Right ventricle myocardium superior (tissue), 1 donor: ENCODE results near the gene SPON2. TPM values are rescaled to one million over a fixed set of nuclear protein-coding genes. Genes with fewer than 3 reads are reported as not detected.

Source experiments
- ATAC-seq: fragments of 200-7000 bp; cut with Tn5 transposase; one replicate; pipeline ENCODE4 v1.9.1; 2020; ENCODE audit warnings: mild to moderate bottlenecking; ENCODE audit not compliant: poor library complexity
- DNase-seq: peaks from one replicate; pipeline ENCODE4 v3.0.0-alpha.2; 2020
- intact Hi-C: fragments of 100-400 bp; cut with DNase I; formaldehyde crosslinking; loops from one replicate; pipeline ENCODE4 v1.11.2; 2022
- total RNA-seq: library from RNA; stranded (reverse); fragmentation: NEBNext Ultra II Directional; extraction: Animal tissue kit (Norgen Biotek cat#: 25700); gene quantifications from one replicate; pipeline ENCODE4 v1.2.1, GENCODE V29; 2021
- donor health status: DM: no; HTN: yes; CAD: no; lungs with severe emphysema.

SPON2 gene
- total RNA-seq, 1 donor from 2014 or later = 15.6 TPM

GRCh38 chr4:1210241-1210841 is 38.0 kb upstream of the SPON2 start:
- intact Hi-C loops = no loop called here
- ATAC-seq (no peak), DNase-seq (peak; percentile 39)

- intact Hi-C loops = no loop called here
- ATAC-seq = peak; percentile 82
- peak; percentile 91 for DNase-seq
Observed at GRCh38 chr4:1209821-1210220, 37.4 kb upstream of the SPON2 start.

GRCh38 chr4:1208970-1209704 is 36.8 kb upstream of the SPON2 start:
- intact Hi-C loops = no loop called here
- peak; percentile 46 for DNase-seq
- ATAC-seq = peak; percentile 1

GRCh38 chr4:1208266-1208961 is 36.0 kb upstream of the SPON2 start:
- DNase-seq (peak; percentile 47), ATAC-seq (peak; percentile 13)
- intact Hi-C loops = no loop called here

GRCh38 chr4:1207603-1208265 is 35.4 kb upstream of the SPON2 start:
- peak; percentile 48 for ATAC-seq
- intact Hi-C loops = no loop called here
- peak; percentile 85 for DNase-seq

- ATAC-seq (no peak), DNase-seq (peak; percentile 43)
- intact Hi-C loops = no loop called here
Observed at GRCh38 chr4:1207157-1207470, 34.7 kb upstream of the SPON2 start.

- no peak for ATAC-seq
- DNase-seq = peak; percentile 34
- intact Hi-C loops = no loop called here
Observed at GRCh38 chr4:1206299-1207156, 34.1 kb upstream of the SPON2 start.

- peak; percentile 40 for DNase-seq
- intact Hi-C loops = no loop called here
- ATAC-seq = no peak
Observed at GRCh38 chr4:1205586-1206298, 33.4 kb upstream of the SPON2 start.

GRCh38 chr4:1204828-1205585 is 32.6 kb upstream of the SPON2 start:
- intact Hi-C loops = no loop called here
- ATAC-seq = no peak
- DNase-seq = peak; percentile 51

GRCh38 chr4:1204286-1204827 is 32.0 kb upstream of the SPON2 start:
- ATAC-seq (no peak), DNase-seq (peak; percentile 36)
- intact Hi-C loops = no loop called here

GRCh38 chr4:1203026-1203616 is 30.7 kb upstream of the SPON2 start:
- intact Hi-C loops = no loop called here

GRCh38 chr4:1202526-1203011 is 30.2 kb upstream of the SPON2 start:
- DNase-seq = peak; percentile 23
- intact Hi-C loops = no loop called here
- ATAC-seq = no peak

More at GRCh38 chr4:1203026-1203616, 30.7 kb upstream of the SPON2 start:
- no peak for ATAC-seq
- peak; percentile 10 for DNase-seq

GRCh38 chr4:1201851-1202525 is 29.6 kb upstream of the SPON2 start:
- ATAC-seq (peak; percentile 50), DNase-seq (peak; percentile 75)
- intact Hi-C loops = no loop called here

- intact Hi-C loops = no loop called here
- ATAC-seq = peak; percentile 61
Observed at GRCh38 chr4:1200425-1201035, 28.1 kb upstream of the SPON2 start.

GRCh38 chr4:1199556-1200331 is 27.4 kb upstream of the SPON2 start:
- DNase-seq (peak; percentile 26), ATAC-seq (no peak)
- intact Hi-C loops = no loop called here

More at GRCh38 chr4:1200425-1201035, 28.1 kb upstream of the SPON2 start:
- DNase-seq = peak; percentile 71
